Fibroblast of skin of left quadriceps (primary cell): ENCODE measurements around the gene HNRNPF.
"Not testable (repeated sequence)": the region's sequence is repeated elsewhere in the genome, so short reads cannot be mapped to it uniquely, and the experiment has no call there.

ENCODE experiments used
- DNase-seq, 2 experiments: peaks; one replicate each; pipeline ENCODE4 v3.0.0-alpha.2; 2013; ENCODE audit warnings: low read depth in 2 of 2

Gene HNRNPF, protein sequence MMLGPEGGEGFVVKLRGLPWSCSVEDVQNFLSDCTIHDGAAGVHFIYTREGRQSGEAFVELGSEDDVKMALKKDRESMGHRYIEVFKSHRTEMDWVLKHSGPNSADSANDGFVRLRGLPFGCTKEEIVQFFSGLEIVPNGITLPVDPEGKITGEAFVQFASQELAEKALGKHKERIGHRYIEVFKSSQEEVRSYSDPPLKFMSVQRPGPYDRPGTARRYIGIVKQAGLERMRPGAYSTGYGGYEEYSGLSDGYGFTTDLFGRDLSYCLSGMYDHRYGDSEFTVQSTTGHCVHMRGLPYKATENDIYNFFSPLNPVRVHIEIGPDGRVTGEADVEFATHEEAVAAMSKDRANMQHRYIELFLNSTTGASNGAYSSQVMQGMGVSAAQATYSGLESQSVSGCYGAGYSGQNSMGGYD

GRCh38 chr10:43408710-43409384 is at the start of gene HNRNPF:
Gene HNRNPF, minus strand, starts transcription at chr10:43409186. Its CDS starts 21,302 bp downstream, at chr10:43387884.
- DNase-seq = peak; percentile 89 to 91

DNA sequence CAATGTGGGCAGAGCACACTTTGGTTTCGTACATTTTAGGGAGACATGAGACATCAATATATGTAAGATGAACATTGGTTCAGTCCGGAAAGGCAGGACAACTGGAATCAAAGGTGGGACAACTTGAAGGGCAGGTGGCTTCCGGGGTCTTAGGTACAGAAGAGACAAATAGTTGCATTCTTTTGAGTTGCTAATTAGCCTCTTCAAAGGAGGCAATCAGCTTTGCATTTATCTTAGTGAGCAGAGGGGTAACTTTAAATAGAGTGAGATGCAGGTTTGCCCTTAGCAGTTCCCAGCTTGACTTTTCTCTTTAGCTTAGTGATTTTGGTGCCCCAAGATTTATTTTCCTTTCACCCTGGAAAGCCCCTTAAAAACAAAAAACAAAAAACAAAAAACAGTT is 49.2 kb upstream of the HNRNPF start:
- DNase-seq = no peak

DNA sequence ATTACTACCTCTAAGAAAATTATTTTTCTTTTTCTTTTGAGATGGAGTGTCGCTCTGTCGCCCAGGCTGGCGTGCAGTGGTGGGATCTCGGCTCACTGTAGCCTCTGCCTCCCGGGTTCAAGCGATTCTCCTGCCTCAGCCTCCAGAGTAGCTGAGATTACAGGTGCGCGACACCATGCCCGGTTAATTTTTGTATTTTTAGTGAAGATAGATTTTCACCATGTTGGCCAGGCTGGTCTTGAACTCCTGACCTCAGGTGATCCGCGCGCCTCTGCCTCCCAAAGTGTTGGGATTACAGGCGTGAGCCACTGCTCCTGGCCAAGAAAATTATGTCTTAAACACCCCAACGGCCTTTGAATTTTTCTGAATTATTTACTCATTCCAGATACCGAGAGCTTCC is 47.6 kb upstream of the HNRNPF start:
- not testable (repeated sequence) for DNase-seq

GRCh38 chr10:43454025-43454424 is 45.0 kb upstream of the HNRNPF start:
- not testable (repeated sequence) for DNase-seq

GRCh38 chr10:43453266-43453831 is 44.4 kb upstream of the HNRNPF start:
- no peak for DNase-seq

DNA sequence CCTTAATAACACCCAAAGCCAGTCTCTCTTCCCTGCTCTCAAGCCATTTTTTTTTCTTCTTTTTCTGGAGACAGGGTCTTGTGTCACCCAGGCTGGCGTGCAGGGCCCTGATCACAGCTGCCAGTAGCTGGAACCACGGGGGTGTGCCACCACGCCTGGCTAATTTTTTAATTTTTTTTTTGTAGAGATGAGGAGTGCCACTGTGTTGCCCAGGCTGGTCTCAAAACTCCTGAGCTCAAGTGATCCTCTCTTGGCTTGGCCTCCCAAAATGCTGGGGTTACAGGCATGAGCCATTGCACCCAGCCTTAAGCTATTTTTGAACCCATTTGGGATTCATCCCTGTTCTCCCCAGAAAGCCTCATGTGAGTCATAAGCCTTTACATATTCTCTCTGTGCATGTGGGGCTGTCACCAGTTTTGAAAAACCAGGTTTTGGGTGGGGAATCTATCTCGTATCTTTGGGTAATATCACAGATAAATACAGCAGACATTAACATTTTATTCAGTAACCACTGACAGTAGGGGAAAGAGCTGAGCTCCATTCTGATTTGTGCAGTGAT is 43.4 kb upstream of the HNRNPF start:
- no peak for DNase-seq

GRCh38 chr10:43448742-43449141 is 39.8 kb upstream of the HNRNPF start:
- DNase-seq = no peak

DNA sequence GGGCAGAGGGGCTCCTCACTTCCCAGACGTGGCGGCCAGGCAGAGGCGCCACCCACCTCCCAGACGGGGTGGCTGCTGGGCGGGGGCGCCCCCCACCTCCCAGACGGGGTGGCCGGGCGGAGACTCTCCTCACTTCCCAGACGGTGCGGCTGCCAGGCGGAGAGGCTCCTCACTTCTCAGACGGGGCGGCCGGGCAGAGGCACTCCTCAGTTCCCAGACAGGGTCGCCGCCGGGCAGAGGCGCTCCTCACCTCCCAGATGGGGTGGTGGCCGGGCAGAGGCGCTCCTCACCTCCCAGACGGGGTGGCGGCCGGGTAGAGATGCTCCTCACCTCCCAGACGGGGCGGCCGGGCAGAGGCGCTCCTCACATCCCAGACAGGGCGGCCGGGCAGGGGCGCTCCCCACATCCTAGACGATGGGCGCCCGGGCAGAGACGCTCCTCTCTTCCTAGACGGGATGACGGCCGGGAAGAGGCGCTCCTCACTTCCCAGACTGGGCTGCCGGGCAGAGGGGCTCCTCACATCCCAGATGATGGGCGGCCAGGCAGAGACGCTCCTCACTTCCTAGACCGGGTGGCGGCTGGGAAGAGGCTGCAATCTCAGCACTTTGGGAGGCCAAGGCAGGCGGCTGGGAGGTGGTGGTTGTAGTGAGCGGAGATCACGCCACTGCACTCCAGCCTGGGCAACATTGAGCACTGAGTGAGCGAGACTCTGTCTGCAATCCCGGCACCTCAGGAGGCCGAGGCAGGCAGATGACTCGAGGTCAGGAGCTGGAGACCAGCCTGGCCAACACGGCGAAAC is 37.4 kb upstream of the HNRNPF start:
- DNase-seq = not testable (repeated sequence)

GRCh38 chr10:43444897-43445466 is 36.0 kb upstream of the HNRNPF start:
- DNase-seq = no peak

DNA sequence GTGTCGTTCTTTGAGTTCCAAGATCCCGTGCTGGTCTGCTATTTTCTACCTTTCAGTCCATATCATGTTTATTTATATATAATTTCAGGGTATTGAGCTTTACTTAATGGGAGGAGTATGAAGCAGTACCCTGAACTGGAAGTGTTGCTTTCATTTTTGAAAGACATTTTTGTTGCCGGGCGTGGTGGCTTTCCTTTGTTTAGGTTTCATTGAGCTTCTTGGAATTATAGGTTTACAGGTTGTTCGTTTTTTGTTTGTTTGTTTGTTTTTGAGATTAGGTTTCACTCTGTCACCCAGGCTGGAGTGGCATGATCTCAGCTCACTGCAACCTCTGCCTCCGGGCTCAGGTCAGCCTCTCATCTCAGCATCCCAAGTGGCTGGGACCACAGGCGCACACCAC is 35.3 kb upstream of the HNRNPF start:
- no peak for DNase-seq

GRCh38 chr10:43440463-43441134 is 31.6 kb upstream of the HNRNPF start:
- DNase-seq = no peak

GRCh38 chr10:43437141-43437870 is 28.3 kb upstream of the HNRNPF start:
- no peak for DNase-seq

DNA sequence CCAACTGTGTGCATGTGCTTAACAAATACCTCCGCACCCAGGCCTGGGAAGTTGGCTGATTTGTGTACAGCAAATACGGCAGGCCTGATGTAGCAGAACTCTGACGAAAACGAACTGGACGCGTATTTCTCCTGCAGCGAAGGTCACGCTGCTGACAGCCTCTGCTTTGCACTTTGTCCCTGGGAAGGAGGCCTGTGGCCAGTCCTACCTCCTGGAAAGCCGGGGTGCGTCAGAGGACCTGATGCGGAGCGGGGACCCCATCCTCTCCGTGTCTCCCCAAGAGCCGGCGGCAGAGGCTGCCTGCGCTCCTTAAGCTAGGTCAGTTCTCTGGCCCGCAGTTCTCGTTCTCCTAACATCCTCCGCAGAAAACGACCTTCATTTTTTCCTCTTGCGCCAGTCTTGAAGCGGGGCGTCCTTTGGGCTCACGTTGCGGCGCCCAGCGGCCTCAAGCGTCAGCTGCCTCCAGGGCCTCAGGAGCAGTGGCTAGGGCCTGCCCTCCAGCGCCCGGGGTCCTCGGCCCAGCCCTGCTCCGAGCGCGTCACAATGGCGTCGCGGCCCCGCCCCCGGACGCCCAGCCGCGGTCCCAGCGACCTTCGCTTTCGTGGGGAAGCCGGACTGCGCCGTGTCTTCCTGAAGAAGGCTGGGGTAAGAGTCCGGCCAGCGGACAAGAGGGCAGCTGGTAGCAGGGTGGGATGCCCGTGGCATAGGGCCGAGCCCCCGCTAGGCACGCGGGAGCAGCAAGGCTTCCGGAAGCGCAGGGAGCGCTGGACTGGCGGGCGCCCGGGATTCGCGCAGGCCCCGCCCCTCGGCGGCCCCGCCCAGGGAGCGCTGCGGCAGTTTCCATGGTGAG is 27.5 kb upstream of the HNRNPF start, which contains the start of gene ZNF487:
ZNF487 (plus strand) TSS at position 821 of the 850 bp plus-strand sequence. CDS start 38,703 bp downstream, outside the sequence.
- peak; percentile 44 to 54 for DNase-seq

DNA sequence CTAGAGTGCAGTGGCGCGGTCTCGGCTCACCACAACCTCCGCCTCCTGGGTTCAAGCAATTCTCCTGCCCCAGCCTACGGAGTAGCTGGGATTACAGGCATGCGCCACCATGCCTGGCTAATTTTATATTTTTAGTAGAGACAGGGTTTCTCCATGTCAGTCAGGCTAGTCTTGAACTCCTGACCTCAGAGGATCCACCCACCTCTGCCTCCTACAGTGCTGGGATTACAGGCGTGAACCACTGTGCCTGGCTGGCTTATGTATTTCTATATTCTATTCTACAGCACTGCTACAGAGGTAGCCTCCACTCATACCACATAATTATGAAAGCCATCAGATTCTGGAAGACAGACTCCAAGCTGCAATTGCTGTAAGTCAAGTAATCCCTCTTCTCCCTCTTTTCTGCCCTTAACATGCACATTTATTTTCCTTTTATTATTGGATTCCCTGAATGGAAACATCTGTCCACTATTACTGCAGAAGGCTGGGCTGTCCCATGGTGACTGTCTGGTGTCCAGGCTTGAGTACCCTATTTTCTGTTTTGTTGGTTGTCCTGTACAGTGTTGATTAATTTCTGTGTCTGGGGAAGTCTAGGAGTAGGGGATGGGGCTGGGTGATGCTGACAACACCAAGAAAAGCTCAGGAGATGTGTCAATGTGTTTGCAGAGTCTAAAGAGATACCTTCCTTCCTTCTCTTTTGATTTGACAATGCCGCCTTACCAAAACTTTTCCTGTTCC is 22.1 kb upstream of the HNRNPF start:
- DNase-seq = no peak

DNA sequence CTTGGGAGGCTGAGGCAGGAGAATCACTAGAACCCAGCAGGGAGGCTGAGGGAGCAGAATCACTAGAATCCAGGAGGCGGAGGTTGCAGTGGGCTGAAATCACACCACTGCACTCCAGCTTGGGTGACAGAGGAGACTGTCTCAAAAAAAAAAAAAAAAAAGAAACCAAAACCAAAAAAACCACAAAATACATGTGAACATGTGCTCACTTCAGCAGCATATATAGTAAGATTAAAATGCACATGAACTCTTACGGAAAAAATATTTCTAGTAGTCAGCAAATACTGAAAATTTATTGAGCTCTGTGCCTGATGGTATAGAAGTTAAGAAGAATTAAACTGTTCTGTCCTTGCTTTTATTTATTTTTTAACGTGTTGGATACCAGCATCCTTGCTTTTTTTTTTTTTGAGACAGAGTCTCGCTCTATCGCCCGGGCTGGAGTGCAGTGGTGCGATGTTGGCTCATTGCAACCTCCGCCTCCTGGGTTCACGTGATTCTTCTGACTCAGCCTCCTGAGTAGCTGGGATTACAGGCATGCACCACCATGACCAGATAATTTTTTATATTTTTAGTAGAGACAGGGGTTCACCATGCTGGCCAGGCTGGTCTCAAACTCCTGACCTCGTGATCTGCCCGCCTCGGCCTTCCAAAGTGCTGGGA is 18.3 kb upstream of the HNRNPF start:
- no peak for DNase-seq

- DNase-seq = not testable (repeated sequence)
Observed at GRCh38 chr10:43426476-43426875, 17.5 kb upstream of the HNRNPF start.

GRCh38 chr10:43424416-43424815 is 15.4 kb upstream of the HNRNPF start:
- no peak for DNase-seq

DNA sequence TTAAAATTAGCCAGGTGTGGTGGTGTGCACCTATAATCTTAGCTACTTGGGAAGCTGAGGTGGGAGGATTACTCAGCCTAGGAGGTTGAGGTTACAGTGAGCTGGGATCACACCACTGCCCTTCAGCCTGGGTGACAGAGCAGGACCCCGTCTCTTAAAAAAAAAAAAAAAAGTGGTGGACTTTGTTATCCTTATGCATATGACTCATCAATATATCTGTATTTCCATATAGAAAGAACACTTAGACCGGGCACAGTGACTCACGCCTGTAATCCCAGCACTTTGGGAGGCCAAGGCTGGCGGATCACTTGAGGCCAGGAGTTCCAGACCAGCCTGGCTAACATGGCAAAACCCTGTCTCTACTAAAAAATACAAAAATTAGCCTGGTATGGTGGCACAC is 13.0 kb upstream of the HNRNPF start:
- DNase-seq = not testable (repeated sequence)
